ENCODE data around the gene BAG5. TPM values are rescaled to one million over a fixed set of nuclear protein-coding genes. Genes with fewer than 3 reads are reported as not detected.

Gene BAG5
- total and polyA plus RNA-seq, 2 of the 4 experiments (the other 2 are of a cell fraction) = 6.7 to 22.2 TPM

GRCh38 chr14:103529383-103530365 lies 32.8 kb downstream of the BAG5 start:
- Histone ChIP-seq H2AK5ac (ENCODE audit: low read depth, low read length) (peak overlapping the region; percentile 93), H3K4me3 (ENCODE audit: insufficient read depth, low read depth, low read length) (peak overlapping the region; percentile 77), H3K14ac (replicated peaks; ENCODE audit: low read depth, low read length) (no peak overlapping the region), H3K4me2 (ENCODE audit: low read depth, low read length) (peak overlapping the region; percentile 74), H3K27me3 (ENCODE audit: control insufficient read depth, insufficient read depth, low read length) (no peaks in the 10 kb centered on the region), H3K56ac (ENCODE audit: extremely low read depth, insufficient read depth, low read length) (0 out of 2 replicates have a peak overlapping the region, but pooled peaks have one; percentile 28), H3K9me3 (ENCODE audit: control insufficient read depth, insufficient read depth, low read length) (no peaks in the 10 kb centered on the region), H4K5ac (ENCODE audit: low read depth, low read length) (no peak overlapping the region), H3K4ac (ENCODE audit: low read depth, low read length) (peak overlapping the region; percentile 73), H4K91ac (ENCODE audit: insufficient read depth, low read depth, low read length) (peak overlapping the region; percentile 34), H3K4me1 (ENCODE audit: control insufficient read depth, insufficient read depth, low read length) (peaks cover 11% of the 10 kb centered on the region), H2AK9ac (replicated peaks; ENCODE audit: low read depth, low read length, poor library complexity) (peak overlapping the region; percentile 87), H2BK15ac (ENCODE audit: low read depth, low read length) (peak overlapping the region; percentile 33; the same call in 1 of the 3 replicates), H3K27ac (ENCODE audit: insufficient read depth, low read length) (peak overlapping the region; percentile 61), H3K9ac (ENCODE audit: low read depth, low read length) (peak overlapping the region; percentile 72), H3K9me1 (ENCODE audit: insufficient read depth, low read length) (peaks cover 13% of the 10 kb centered on the region), H4K20me1 (ENCODE audit: insufficient read depth, low read length) (peaks cover 26% of the 10 kb centered on the region), H2AFZ (replicated peaks; ENCODE audit: low read length, poor library complexity) (peak overlapping the region; percentile 95), H3K79me1 (ENCODE audit: low read depth in 1 of 2, low read length in 2 of 2) (peaks cover 0 to 44% of the 10 kb centered on the region in 2 experiments; a peak in 3 of 4 replicates), H4K8ac (ENCODE audit: low read depth in 2 of 2, low read length in 2 of 2) (peak overlapping the region; percentile 71 to 83; a peak in 3 of 4 replicates), H3K18ac (ENCODE audit: low read depth, low read length) (no peak overlapping the region), H2BK120ac (ENCODE audit: low read depth, low read length) (no peak overlapping the region), H3K23ac (ENCODE audit: low read depth, low read length) (peak overlapping the region; percentile 22; the same call in 1 of the 2 replicates), H3K36me3 (ENCODE audit: control insufficient read depth, insufficient read depth, low read length) (peaks cover 6% of the 10 kb centered on the region; the same call in 1 of the 2 replicates), H2BK20ac (ENCODE audit: low read depth, low read length) (no peak overlapping the region), H2BK5ac (ENCODE audit: low read depth, low read length, poor library complexity, severe bottlenecking) (peak overlapping the region; percentile 20)
- DNase-seq = no peak
- intact Hi-C loops (cut with micrococcal nuclease) (no loop called here), dilution Hi-C loops (cut with HindIII; ENCODE audit: low sequenced_read_pairs, unreplicated experiment) (no loop called here), in situ Hi-C loops (cut with MboI; ENCODE audit: low sequenced_read_pairs) (no loop called here)
- TF ChIP-seq FOS (IDR thresholded peaks at IDR 0.05; ENCODE audit: low read depth, low read length) (no peak), CHD1 (IDR thresholded peaks at IDR 0.05; ENCODE audit: low read depth, low read length) (no peak), USF2 (IDR thresholded peaks at IDR 0.05; ENCODE audit: low read depth, low read length) (no peak), CEBPB (IDR thresholded peaks at IDR 0.05; ENCODE audit: low read depth, low read length) (no peak), MAFK (IDR thresholded peaks at IDR 0.05; ENCODE audit: low read depth, low read length) (no peak), ELK1 (IDR thresholded peaks at IDR 0.05; ENCODE audit: borderline replicate concordance, low read depth, low read length) (no peak), POLR2A (IDR thresholded peaks at IDR 0.05; ENCODE audit: low read depth, low read length) (no peak)
- CTCF ChIA-PET = interaction anchor here (1.3 kb wide), 1 partner anchor 11 kb away, joined by 5 read pairs; no protein-coding TSS in a partner anchor
- POLR2A ChIA-PET (ENCODE audit: unreplicated experiment) = interaction anchor here (0.6 kb wide), 1 partner anchor 20 kb away, joined by 4 read pairs; no protein-coding TSS in a partner anchor
- ATAC-seq (ENCODE audit: low read depth) = peak; percentile 36; the same call in 1 of the 2 replicates
- BruUV-seq (replicated peaks) = no TSS peak
- WGBS, 2 experiments (ENCODE audit: extremely low coverage in 2 of 2, insufficient read length in 1 of 2) = 71% methylated on average over 25 of the region's 42 CpGs; no CpG with 5 or more reads in 1 of the 2 experiments
